RWPE2 (cell line): Measurements from ENCODE around the gene ITGA5.

Source experiments
- ATAC-seq: fragments of 200-7000 bp; cut with Tn5 transposase; 3 replicates; pipeline ENCODE4 v1.9.1; 2021; ENCODE audit warnings: low read depth
- DNase-seq: peaks from one replicate; pipeline ENCODE4 v3.0.0-alpha.2; 2020; ENCODE audit warnings: low spot score
- H3K27ac ChIP-seq: fragments of 450-650 bp; 2 replicates; pipeline ENCODE4 v1.5.1; 2017; ENCODE audit warnings: mild to moderate bottlenecking; ENCODE audit not compliant: poor library complexity, severe bottlenecking
- H3K27me3 ChIP-seq: fragments of 250-450 bp; sonication (Bioruptor Pico); 2 replicates; pipeline ENCODE4 v1.5.1; 2021; ENCODE audit warnings: mild to moderate bottlenecking, moderate library complexity; ENCODE audit not compliant: insufficient read depth, poor library complexity, severe bottlenecking
- H3K36me3 ChIP-seq: fragments of 250-450 bp; sonication (Bioruptor Pico); 2 replicates; pipeline ENCODE4 v1.5.1; 2020; ENCODE audit warnings: low read depth, mild to moderate bottlenecking, moderate library complexity
- H3K4me1 ChIP-seq: fragments of 250-450 bp; sonication (Bioruptor Pico); 2 replicates; pipeline ENCODE4 v1.5.1; 2021; ENCODE audit warnings: mild to moderate bottlenecking, moderate library complexity; ENCODE audit not compliant: insufficient read depth, poor library complexity, severe bottlenecking
- H3K4me3 ChIP-seq: fragments of 250-450 bp; sonication (Bioruptor Pico); 2 replicates; pipeline ENCODE4 v1.5.1; 2021; ENCODE audit warnings: mild to moderate bottlenecking, moderate library complexity; ENCODE audit not compliant: severe bottlenecking
- H3K9me3 ChIP-seq: fragments of 250-450 bp; sonication (Bioruptor Pico); 2 replicates; pipeline ENCODE4 v1.5.1; 2021; ENCODE audit warnings: mild to moderate bottlenecking, moderate library complexity; ENCODE audit not compliant: severe bottlenecking
- CTCF ChIP-seq: fragments of 450-650 bp; IDR thresholded peaks from one replicate; pipeline ENCODE4 v1.5.1; 2017; ENCODE audit warnings: mild to moderate bottlenecking, moderate library complexity; ENCODE audit not compliant: poor library complexity, severe bottlenecking

ITGA5 gene

GRCh38 chr12:54398995-54399793 lies 19.9 kb downstream of the ITGA5 start:
- no peak for DNase-seq
- peak; percentile 98 for TF ChIP-seq CTCF
- no peak overlapping the region for H3K27ac ChIP-seq
- no peaks in the 10 kb centered on the region for H3K4me1 ChIP-seq
- no peak overlapping the region for H3K4me3 ChIP-seq
- H3K36me3 ChIP-seq: peaks cover 100% of the 10 kb centered on the region
- peak; percentile 68 for ATAC-seq
- H3K27me3 ChIP-seq: no peaks in the 10 kb centered on the region
- H3K9me3 ChIP-seq: no peaks in the 10 kb centered on the region

GRCh38 chr12:54398218-54398617 lies 20.8 kb downstream of the ITGA5 start:
- no peak overlapping the region for H3K27ac ChIP-seq
- ATAC-seq: no peak
- H3K36me3 ChIP-seq: peaks cover 92% of the 10 kb centered on the region
- no peak for TF ChIP-seq CTCF
- H3K4me1 ChIP-seq: no peaks in the 10 kb centered on the region
- no peak overlapping the region for H3K4me3 ChIP-seq
- no peaks in the 10 kb centered on the region for H3K9me3 ChIP-seq
- no peaks in the 10 kb centered on the region for H3K27me3 ChIP-seq
- DNase-seq: no peak

- H3K36me3 ChIP-seq: peaks cover 82% of the 10 kb centered on the region
- no peak for TF ChIP-seq CTCF
- ATAC-seq: no peak
Measured at GRCh38 chr12:54397157-54397556, 21.9 kb downstream of the ITGA5 start.

GRCh38 chr12:54395545-54395944 lies 23.5 kb downstream of the ITGA5 start:
- no peak for DNase-seq
- TF ChIP-seq CTCF: no peak
- Histone ChIP-seq H3K4me3 (no peak overlapping the region), H3K36me3 (peaks cover 66% of the 10 kb centered on the region), H3K4me1 (peaks cover 2% of the 10 kb centered on the region), H3K27ac (no peak overlapping the region), H3K27me3 (no peaks in the 10 kb centered on the region), H3K9me3 (no peaks in the 10 kb centered on the region)
- no peak for ATAC-seq

More at GRCh38 chr12:54397157-54397556, 21.9 kb downstream of the ITGA5 start:
- no peak for DNase-seq
- peaks cover 2% of the 10 kb centered on the region for H3K4me1 ChIP-seq
- no peaks in the 10 kb centered on the region for H3K9me3 ChIP-seq
- H3K27ac ChIP-seq: no peak overlapping the region
- H3K27me3 ChIP-seq: no peaks in the 10 kb centered on the region
- H3K4me3 ChIP-seq: no peak overlapping the region

GRCh38 chr12:54394986-54395385 lies 24.1 kb downstream of the ITGA5 start:
- Histone ChIP-seq H3K27me3 (no peaks in the 10 kb centered on the region), H3K27ac (no peak overlapping the region), H3K4me1 (peaks cover 5% of the 10 kb centered on the region), H3K9me3 (no peaks in the 10 kb centered on the region), H3K36me3 (peaks cover 60% of the 10 kb centered on the region), H3K4me3 (no peak overlapping the region)
- DNase-seq: no peak
- no peak for TF ChIP-seq CTCF
- ATAC-seq: no peak
